AG08395 (cell line): ENCODE data around the gene KCNH6.

ENCODE experiments used
- DNase-seq: peaks from one replicate; pipeline ENCODE4 v3.0.0; 2012; ENCODE audit warnings: mixed read lengths, low spot score

The KCNH6 gene

DNA sequence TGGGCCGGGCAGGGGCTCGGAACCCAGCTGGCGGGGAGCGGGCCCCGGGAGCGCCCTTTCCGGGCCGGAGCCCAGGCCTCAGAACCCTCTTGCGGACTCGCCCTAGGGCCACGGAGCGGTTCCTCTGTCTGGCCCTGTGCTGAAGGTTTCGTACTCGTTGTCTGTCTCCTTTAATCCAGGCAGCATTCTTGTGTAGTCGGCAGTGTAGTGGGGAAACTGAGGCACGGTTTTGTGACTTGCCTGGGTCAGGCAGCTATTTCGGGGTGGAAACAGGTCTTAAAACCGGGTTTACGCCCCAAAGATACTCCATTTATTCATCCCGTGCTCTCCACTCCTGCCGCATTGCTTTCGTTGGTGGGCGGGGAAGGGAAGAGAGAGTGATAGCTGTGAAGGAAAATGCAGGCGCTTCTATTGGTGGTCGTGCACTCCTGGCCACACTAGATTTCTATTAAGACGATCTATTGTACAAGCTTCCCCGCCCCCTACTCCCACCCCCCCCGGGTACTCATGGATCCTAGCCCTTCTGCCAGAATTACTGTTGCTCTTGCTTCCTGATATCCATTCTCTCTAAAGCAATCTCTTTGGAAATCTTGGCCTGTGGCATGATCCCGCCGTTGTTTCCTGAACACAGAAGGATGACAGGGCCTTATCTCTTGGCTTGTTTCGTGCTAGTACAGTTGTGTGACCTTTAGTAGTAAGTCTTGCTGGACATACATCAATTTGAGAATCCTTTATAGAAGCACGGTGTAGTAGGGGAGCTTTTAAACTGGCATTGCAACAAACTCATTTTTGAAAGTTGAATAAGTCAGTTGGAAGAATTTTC is 27.9 kb downstream of the KCNH6 start:
- DNase-seq: peak; percentile 35

DNA sequence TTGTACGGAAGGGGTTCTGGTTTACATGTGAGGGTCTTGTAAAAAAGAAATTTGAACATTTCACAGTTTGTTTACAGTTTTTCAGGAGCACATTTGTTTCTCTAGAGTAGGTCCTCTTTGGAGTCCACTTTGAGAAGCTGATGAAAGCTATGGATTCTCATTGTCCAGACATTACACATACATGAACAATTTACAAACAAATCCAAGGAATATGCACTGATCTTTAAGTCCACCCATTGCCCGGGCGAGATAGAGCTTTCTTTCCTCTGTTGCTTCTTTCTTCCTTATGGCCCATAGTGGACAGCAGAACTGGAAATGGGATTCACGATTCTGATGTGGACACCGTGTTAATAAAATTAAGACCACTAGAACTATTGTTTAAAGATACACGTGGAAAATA is 29.1 kb downstream of the KCNH6 start:
- no peak for DNase-seq

DNA sequence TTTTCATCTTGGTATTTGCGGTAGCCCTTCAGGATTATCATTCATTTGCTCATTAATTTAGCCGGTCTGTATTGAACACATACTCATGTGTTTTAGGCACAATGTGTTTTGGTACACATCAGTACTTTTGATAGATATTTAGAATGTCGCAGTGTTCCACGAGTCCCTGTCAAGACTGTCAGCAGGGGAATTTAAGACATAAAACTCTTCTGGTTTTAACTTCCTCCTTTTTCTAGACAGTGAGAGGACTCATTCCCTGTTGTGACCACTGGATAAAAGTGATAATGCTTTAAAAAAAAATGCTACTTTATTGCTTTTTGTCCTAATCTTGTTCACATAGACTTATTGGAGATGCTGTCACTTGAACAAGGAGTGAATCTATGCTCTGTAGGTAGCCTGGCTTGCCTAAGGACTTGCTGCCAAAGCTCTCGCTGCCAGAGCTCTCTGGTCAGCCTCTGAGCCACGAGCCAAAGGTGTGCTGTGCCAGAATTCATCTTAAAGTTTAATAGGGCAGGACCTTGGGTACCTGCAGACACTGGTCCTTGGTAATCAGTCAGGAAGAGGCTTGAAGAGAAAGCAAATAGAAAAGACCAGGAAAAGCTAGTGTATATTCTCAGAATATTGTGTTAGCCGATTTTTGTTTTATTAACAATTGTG is 32.5 kb downstream of the KCNH6 start:
- no peak for DNase-seq

DNA sequence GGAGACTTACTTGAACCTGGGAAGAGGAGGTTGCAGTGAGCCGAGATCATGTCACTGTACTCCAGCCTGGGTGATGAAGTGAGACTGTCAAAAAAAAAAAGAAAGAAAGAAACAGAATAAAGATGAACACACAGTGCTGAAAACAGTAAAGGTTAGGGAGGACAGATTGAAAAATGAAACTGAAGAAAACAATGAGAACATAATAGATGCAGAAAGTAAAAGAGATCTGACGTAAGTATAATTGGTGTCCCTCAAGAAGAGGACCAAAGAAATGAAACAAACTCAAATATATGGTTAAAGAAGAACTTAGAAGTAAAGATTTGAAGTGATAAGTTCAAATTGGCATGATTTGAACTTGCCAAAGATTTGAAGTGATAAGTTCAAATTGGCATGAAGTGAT is 34.3 kb downstream of the KCNH6 start:
- no peak for DNase-seq

DNA sequence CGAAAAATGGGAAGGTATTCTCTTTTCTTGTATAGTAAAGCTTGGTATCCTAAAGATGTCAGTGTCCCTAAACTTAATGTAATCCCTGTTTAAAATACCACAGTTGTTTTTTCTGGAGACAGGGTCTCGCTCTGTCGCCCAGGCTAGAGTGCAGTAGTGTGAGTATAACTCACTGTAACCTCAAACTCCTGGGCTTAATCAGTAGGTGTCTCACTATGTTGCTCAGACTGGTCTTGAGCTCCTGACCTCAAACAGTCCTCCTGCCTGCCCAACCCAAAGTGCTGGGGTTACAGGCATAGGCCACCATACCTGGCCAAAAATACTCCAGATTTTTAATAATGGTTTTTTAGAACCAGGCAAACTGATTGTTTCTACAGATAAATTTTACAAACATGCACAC is 35.3 kb downstream of the KCNH6 start:
- DNase-seq: no peak

DNA sequence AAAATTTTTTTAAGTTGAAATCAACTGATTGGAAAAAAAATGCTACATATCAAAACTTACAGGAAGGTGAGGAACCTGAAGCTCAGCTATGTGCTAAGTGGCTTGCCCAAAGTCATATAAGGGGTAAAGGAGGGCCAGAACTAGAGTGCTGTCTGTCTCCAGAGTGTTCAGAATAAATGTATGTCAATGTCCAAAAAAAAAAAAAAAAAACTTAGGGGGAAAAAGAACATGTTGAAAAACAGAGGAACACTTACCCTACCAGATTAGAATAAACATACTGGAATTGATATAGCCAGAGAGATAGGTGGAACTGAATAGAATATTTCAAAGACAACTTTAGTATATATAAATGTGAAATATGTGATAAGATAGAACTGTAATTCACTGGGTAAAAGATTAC is 38.7 kb downstream of the KCNH6 start:
- no peak for DNase-seq

DNA sequence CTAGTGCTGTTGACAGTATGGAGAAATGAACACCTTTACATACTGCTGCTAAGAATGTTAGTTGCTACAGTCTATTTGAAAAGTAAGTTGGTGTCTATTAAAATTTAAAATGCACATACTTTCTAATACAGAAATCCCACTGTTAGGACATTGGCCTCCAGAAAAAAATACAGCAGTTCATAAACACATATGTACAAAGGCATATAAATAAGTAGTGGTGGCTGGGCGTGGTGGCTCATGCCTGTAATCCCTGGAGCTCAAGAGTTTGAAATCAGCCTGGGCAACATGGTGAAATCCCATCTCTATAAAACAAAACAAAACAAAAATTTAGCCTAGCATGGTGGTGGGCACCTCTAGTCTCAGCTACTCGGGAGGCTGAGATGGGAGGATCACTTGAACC is 40.2 kb downstream of the KCNH6 start:
- no peak for DNase-seq

DNA sequence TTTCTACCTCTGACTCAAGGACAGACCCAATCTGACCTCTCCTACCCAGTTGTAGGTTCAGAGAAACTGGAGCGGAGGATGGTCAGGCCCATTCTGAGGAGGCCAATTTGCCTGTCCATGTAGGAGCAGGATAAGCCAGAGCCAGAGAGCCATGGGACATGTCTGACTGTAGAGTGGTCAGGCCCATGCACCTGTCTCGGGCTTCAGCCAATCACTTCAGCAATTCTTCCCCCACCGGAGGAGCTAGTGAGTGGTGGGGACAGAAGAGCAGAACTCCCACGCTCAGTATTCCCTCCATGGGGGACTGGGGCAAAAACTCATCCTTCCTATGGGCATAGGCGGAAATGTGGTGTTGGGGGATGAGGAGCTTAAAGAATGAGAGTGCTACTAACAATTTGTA is 41.4 kb downstream of the KCNH6 start:
- no peak for DNase-seq

DNA sequence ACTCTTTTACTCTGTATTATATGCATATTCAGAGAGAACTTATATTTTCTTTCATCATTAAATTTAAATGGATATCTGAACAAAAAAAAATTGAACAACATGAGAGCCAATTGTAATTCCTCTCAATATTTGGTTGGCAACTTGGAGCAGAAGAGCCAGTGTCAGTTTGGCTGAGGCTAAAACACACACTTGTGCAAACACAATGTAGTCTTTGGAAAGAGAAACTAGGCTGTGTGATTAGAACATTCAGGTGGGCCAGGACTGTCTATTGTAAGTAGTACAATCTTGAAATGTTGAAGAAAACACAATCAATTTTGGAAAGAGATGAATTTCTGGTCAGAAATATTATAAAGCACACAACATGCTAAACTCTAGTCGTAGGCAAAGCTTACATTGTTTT is 44.1 kb downstream of the KCNH6 start:
- DNase-seq: no peak

DNA sequence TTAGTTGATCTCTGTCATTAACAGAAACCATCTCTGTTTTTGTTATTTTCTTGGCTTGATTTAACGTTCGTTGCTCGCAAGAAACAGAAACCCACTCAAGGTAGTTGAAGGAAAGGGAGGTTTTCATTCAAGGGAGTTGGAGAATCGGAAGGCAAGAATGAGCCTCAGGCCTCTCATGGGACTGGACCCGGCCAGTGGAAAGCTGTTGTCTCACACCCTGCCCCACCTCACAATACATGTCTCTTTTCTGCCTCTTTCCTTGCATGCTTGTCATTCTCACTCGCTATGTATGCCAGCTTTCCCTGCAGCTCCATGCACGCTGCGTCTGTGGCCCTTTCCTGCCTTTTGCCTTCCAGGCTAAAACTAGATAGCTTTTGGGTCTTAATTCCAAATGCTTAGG is 45.4 kb downstream of the KCNH6 start:
- no peak for DNase-seq

DNA sequence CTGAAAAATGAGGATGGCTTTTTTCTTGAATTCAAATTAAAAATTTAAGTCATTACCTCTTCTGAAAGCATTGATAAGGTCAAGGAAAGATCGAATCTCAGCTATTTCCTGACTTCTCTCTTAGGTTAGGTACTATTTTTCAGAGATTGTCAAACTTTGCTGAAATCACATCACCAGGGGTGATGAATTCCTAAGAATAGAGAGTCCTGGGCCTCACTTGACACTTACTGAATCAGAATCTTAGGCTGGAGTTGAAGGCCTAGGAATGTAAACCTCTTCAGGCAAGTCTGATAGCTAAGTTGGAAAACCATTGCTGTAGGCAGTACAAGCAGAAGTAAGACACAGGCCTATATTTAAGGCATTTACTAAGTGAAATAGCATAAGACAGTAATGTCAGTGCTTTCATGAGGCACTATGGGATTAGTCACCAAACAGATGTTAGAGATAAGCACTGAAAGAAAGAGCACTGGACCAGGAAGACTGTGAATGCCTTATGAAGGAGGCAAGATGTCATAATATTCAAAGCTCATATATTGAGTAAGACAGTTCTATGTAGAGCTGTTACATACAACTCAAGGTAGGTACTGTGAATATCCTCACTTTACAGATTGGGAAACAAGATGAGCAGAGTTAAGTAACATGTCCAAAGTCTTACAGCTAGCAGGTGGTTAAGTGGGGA is 48.6 kb downstream of the KCNH6 start:
- peak; percentile 58 for DNase-seq

DNA sequence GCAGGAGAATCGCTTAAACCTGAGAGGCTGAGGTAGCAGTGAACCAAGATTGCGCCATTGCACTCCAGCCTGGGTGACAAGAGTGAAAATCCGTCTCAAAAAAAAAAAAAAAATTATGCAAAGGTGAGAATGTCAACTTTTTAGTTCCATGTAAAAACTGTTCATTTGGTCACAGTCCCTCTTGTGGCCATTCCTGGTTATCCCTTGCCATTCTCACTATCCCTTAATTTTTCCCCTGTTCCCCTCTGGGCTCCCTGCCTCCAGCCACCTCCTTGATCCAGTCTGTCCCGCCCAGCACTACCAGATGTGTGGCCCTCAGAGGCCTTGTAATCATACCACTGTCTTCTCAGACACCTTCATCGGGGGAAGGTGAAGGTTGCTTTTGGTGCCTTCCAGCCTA is 50.5 kb downstream of the KCNH6 start:
- peak; percentile 31 for DNase-seq

DNA sequence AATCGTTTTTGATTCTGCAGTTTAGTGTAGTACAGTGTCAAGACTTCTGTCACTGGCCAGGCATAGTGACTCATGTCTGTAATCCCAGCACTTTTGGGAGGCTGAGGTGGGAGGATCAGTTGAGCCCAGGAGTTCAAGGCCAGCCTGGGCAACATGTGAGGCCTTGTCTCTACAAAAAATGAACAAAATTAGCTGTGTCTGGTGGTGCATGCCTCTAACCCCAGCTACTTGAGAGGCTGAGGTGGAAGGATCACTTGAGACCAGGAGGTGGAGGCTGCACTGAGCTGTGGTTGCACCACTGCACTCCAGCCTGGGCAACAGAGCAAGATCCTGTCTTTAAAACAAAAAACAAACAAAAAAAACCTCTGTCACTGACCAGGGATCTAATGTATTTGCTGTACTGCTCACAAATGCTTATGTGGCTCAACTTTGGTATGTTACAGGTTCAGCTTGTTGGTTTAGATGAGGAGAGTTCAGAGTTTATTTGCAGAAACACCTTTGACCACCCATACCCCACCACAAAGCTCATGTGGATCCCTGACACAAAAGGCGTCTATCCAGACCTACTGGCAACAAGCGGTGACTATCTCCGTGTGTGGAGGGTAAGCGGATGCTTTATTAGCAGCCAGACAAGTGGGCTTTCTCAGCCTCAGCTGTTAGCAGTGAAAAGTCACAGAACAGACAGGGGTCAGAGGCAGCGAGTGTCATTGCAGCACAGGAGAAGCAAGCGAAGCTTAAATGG is 55.0 kb downstream of the KCNH6 start:
- DNase-seq: no peak

DNA sequence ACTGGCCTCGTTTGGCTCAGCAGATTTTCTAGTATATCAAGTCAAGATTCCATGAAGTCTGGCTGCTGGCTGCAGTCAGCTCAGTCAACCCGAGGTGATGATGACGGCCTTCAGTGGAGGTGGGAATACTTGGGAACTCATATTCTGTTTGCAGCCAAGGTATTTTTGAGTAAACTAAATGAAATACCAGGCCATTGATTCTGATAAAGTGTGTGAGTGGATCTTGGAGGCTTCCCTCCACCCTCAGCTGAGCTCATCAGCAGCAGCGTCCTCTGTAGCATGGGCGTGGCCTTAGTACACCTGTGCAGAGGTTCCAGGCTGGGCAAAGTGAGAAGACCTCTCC is 55.6 kb downstream of the KCNH6 start:
- DNase-seq: no peak

DNA sequence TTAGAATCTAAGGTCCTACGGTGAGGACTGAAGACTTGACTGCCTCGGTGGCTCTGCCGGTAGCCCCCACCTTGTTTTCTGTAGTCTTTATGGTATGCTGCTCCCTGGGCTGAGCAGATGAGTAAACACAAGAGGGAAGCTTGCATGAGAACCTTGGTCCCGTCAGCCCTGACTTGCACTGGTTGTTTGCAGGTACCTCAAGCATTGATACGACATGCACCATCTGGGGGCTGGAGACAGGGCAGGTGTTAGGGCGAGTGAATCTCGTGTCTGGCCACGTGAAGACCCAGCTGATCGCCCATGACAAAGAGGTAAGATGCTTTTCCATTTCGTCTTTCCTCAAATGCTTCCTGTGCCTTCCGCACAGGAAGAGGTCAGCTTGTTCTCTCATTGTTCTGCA is 56.5 kb downstream of the KCNH6 start:
- DNase-seq: no peak

DNA sequence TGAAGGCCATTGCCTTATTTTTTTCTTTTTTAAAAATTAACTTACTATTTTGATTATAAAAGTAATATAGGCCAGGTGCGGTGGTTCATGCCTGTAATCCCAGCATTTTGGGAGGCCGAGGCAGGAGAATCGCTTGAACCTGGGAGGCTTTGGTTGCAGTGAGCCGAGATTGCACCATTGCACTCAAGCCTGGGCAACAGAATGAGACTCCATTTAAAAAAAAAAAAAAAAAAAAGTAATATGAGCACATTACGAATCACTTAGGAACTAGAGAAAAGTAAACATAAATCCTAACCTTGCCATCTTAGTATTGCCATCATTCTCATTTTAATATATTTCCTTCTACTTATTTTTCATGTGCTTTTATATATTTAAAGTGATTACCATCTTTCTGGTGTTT is 64.6 kb downstream of the KCNH6 start:
- DNase-seq: no peak

DNA sequence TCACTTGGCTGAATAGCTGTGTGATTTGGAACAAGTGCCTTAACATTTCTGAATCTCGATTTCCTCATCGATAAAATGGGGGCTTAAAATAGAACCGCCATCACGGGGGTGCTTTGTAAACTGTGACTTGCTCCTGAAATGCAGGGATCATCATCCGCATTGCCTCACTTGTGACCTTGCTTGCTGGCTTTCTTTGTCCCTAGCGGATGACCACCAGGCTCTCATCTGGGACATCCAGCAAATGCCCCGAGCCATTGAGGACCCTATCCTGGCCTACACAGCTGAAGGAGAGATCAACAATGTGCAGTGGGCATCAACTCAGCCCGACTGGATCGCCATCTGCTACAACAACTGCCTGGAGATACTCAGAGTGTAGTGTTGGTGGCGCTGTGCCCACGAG is 65.6 kb downstream of the KCNH6 start:
- no peak for DNase-seq

DNA sequence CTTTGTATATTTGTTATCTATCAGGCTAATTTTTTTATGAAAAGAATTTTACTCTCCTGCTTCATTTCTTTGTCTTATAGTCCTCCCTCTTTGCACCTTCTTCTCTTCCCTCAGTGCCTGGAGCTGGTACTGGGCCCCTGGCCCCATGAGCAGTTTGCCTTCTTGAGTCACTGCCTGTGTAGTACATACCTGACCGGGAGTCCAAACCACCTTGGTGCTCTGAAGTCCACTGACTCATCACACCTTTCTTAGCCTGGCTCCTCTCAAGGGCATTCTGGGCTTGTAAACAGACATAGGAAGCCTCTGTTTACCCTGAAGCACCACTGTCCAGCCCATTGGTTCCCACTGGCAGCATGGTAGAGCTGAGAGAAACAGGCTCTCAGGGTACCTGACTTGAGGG is 66.5 kb downstream of the KCNH6 start:
- no peak for DNase-seq

DNA sequence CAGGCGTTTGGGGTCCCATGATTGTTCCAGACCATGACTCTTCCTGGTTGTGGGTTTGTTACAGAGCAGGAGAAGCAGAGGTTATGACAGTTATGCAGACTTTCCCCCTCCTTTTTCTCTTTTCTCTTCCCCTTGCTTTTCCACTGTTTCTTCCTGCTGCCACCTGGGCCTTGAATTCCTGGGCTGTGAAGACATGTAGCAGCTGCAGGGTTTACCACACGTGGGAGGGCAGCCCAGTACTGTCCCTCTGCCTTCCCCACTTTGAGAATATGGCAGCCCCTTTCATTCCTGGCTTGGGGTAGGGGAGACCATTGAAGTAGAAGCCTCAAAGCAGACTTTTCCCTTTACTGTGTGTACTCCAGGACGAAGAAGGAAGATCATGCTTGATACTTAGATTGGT is 69.6 kb downstream of the KCNH6 start:
- DNase-seq: no peak

DNA sequence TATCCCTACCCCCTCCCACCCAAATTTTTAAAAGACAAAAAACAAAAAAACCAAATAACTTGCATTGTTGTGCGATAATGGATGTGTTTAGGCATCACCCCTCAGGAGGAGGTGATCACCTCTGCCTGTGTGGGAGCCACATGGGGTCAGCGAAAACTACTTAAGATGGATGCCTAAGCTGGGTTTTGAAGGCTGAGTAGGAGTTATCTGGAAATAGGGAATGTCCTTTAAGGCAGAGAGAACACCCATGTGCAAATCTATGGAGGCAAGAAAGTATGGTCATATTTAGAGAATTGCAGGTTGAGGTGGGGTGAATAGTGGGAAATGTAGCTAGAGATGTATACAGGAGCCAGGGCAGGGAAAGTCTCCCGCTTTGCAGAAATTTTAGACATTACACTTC is 72.0 kb downstream of the KCNH6 start:
- DNase-seq: no peak
